ENCODE measurements around the gene APC2.

The APC2 gene

DNA sequence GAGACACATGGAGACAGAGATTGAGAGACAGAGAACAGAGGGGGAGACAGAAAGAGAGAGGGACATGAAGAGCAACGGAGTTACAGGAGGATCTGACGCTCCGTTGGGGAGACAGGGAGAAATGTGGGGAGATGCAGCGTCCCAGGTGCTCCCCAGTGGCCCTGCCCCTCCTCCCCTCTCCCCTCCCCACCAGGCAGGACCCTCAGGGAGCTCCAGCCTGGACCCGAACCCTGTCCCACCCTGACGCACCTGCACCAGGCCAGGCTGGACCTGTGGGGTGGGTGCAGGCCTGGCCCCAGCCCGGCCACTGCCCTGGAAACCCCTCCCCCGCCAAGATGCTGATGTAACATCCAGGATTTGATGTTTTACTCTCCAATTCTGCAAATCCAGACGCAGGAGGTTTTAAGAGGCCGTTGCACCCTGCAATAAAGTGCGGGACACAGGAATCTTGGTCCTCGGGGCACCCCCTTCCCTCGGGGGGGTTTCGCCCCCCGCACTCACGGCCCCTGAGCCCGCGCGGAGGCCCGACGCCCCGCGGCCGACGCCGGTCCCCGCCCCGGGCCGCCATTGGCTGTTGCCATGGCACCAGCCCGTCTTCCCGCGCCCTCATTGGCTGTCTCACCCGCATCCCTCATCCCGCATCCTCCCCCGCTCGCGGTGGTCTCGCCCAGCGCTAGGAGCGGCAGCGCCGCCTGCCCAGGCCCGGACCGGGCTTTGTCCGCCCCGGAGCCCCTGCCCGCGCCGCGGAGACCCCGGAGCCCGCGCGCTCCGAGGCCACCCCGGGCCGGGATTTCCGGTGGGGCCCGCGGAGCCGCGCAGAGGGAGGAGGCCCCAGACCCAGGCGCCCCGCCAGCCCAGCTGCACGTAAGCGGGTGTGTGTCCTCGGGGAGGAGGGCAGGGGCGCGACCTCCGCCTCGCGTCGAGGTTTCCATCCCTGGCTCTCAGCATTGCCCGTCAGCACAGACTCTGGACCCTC is at the start of gene APC2:
TSS of gene APC2 (plus strand) at position 655 of the 976 bp plus-strand sequence. CDS start 2,881 bp downstream, outside the sequence.
- DNase-seq (ENCODE audit: low read depth), result no peak

DNA sequence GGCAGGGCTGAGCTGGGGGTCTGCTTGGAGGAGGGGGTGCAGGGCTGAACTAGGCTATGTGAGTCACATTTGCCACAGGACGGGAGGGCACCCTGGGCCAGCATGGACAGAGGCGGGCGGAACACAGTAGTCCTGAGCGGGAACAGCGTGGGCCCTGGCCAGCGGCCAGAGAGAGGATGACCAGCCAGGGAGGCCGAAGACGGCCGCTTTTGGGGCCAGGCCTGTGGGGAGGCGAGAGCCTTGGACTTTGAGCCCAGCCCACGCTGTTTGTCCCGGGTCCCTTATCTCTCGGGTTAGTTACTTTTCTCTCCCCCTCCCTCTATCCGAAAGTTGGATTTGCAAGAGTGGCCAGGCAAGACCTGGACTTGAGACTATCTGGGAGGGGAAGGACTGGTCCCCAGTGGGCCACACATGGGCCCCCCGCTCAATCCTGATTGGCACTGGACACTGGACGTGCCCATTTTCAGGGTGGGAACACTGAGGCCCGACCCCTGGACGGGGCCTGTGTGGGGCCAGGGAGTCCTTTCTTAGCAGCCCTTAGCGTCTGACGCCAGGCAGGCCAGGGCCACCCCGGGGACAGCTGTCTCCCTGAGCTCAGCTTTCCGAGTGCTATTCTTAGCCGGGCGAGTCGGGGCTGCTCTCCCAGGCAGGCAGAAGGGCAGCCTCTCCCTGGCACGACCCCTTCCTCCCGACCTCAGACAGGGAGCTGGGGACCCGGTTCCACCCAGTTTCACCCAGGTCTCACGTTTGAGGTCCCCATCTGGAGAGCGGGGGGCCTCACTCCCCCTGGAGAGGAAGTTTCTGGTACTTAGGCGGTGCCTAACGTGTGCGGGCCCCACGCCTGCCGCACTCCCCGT is 49.4 kb upstream of the APC2 start:
- no peak for DNase-seq (ENCODE audit: low read depth)

DNA sequence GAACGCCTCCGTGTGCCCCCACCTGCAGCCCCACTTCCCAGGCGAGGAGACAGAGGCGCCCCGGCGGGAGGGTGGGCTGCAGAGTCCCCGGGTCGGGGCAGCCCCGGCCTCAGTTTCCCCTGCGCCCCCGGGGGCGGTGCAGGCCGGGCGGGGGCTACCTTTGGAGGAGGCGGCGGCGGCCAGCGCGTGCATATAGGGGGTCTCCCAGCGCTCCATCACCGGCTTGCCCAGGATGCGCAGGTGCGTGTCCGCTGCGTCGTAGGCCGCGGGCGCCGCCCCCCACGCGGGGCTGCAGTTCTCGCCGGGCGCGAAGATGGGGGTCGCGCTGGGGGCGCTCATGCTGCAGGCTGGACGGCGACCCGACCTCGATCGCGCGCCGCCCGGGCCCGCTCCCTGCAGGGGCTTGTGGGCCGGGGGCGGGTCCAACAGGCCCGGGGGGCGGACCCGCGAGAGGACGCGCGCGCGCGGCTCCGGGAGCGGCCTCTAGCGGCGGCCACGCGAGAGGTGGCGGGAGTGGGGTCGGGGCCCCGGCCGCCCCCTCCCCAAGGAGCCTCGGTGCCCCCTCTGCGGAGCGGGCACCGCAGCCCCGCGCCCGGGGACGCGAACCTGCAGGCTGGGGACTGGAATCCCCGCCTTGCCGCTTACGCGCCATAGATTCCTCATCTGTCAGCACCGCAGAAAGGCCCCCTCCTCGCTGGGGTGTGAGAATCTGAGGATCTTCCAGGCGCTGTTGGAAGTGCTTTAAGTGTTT is 48.6 kb upstream of the APC2 start, which contains the start of gene GAMT:
TSS of gene GAMT (minus strand) at position 405 of the 751 bp plus-strand sequence. CDS start at position 339, 66 bp downstream.
- peak; percentile 62 for DNase-seq (ENCODE audit: low read depth)

- no peak for DNase-seq (ENCODE audit: low read depth)
These were observed 48.1 kb upstream of the APC2 start for GRCh38 chr19:1401889-1402217.

DNA sequence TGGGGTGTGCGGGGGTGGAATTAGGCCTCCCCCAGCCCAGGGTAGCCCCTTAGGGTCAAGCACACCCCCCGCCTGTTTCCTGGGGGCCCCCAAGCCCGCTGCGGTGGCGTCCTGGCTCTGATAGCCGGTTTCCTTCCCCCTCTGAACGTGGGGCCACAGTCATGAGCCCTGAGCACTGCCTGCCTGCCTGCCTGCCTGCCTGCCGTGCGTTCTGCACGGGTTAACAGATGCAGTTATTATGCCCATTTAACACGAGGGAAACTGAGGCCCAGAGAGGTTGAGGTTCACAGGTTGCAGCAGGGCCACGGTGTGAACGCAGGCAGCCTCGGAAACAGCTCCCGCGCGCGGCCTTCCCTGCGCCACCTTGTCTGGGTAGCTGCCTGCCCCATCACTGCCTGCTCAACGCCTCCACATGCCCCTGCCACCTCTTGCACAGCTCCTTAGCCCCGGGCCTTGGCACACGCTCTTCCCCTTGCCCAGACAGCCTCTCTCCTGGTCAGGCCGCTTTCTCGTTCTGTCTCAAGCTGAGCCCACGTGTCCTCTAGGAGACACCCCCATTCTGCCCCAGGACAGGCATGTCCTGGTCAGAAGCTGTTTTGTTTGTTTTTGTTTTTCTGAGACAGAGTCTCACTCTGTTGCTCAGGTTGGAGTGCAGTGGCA is 47.4 kb upstream of the APC2 start:
- DNase-seq (ENCODE audit: low read depth), result no peak

DNA sequence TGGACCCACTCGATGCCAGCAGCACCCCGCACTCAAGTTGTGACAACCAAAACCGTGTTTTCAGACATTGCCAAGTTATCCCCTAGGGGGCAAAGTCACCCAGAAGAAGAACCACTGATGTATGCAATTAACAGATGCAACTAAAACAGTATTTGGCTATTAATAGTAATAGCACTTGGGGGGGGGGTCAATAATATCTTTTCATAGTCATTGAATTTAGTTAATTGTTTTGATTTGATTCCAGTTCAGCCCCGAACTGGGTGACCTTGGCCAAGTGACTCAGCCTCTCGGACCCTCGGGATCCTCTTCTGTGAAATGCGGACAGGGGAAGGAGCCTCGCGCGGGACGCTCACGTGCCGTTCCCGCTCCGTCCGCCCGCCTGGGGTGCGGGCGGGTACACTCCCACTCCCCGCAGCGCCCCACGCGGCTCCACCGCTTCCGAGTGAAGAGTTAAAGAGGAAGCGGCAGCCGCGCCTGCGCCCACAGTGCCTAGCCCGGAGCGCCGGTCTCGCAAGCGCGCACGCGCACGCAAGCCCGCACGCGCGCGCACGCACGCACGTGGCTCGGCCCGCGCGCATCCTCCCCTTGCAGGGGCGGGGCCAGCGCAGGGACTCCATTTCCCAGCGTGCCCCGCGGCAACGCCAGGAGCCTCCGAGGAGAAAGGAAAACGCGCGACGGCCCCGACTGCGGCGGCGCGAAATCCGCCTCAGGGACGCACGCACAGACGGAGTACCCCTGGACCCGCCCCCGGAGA is 43.0 kb upstream of the APC2 start:
- peak; percentile 100 for DNase-seq (ENCODE audit: low read depth)

GRCh38 chr19:1407528-1408299 is 42.2 kb upstream of the APC2 start, which contains the start of gene DAZAP1:
DAZAP1 (plus strand) TSS chr19:1407586; CDS start chr19:1407774, 188 bp downstream.
- DNase-seq (ENCODE audit: low read depth), result no peak

- peak; percentile 46 for DNase-seq (ENCODE audit: low read depth)
These were observed 41.4 kb upstream of the APC2 start for GRCh38 chr19:1408300-1409203.

- no peak for DNase-seq (ENCODE audit: low read depth)
These were observed 40.5 kb upstream of the APC2 start for GRCh38 chr19:1409204-1410005.

GRCh38 chr19:1410136-1410786 is 39.7 kb upstream of the APC2 start:
- DNase-seq (ENCODE audit: low read depth), result peak; percentile 43

DNA sequence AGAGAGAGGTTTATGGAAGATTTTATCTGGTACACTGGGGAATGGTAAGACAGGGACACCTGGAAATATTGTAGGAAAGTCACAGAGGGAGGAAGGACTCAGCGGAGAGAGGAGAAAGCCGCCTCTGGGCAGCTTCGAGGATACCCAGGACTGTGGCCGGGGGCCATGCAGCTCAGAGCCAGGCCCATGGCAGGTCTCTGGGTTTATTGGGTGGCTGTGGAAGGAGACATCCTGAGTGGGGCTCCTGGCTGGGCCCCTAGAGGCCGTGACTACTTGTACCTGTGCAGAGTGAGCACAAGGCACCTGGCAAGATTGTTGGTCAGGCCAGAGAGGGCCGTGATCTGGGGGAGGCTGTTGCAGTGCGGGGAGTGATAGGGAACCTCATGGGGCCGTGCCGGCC is 39.1 kb upstream of the APC2 start:
- no peak for DNase-seq (ENCODE audit: low read depth)

DNA sequence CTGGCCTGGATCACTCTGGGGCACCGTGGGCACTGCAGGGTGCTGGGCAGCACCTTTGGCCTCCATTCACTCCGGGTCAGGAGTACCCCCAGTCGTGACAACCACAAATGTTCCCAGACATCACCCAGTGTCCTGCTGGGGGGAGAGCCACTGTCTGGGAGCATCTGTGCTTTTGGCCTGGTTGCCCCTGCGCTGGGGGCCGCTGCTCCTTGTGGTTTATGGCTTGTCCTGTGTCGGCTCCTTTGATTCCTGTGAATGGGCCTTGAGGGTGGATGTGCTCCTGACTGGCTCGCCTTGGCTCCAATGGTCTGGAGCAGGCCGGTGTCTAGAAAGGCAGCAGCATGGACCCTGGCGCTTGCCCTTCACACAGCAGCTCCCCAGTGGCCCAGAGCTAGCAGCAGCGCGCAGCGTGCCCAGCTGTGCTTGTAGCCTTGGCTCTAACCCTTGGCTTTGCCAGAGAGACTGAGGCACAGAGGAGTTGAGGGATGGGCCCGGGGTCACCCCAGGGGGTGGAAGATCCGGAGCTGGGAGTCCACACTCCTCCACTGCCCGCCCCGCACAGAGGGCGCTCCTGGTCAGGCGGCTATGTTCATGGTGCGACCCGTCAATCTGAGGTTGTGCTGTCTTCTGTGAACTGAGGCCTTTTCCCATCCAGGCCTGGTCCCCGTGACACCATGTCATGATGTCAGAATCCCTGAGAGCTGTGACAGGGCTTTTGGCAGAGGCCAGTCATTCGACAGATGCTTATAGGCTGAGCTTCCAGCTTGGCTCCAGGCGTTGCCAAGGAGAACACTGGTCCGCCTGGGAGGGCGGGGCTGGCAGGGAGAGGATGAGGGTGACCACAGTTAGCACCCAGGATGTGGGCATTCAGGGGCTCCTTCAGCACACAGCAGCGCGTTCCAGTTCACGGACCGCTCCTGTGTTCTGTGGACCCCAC is 38.4 kb upstream of the APC2 start:
- no peak for DNase-seq (ENCODE audit: low read depth)

- no peak for DNase-seq (ENCODE audit: low read depth)
These were observed 37.5 kb upstream of the APC2 start for GRCh38 chr19:1412323-1412923.

- no peak for DNase-seq (ENCODE audit: low read depth)
These were observed 36.7 kb upstream of the APC2 start for GRCh38 chr19:1412995-1413800.

All from activated T-cell treated with anti-CD3 and anti-CD28 coated beads for 48 hours (primary cell).